HFF-Myc (cell line): ENCODE data around the gene DTYMK.

Experiments used
- DNase-seq: peaks from one replicate; pipeline ENCODE4 v3.0.0-alpha.2; 2011; ENCODE audit warnings: low read depth; ENCODE audit errors: extremely low read depth
- H3K4me3 ChIP-seq: replicated peaks from 2 replicates; pipeline ENCODE4 v1.5.1; 2011; ENCODE audit warnings: low read depth, mild to moderate bottlenecking, control low read depth, low read length
- TF ChIP-seq, protein P1 (sequence below): IDR thresholded peaks from 2 replicates; pipeline ENCODE4 v1.5.1; 2012; ENCODE audit warnings: mild to moderate bottlenecking, low read depth, low read length, control low read depth; ENCODE audit errors: missing control alignments

DTYMK gene

DNA sequence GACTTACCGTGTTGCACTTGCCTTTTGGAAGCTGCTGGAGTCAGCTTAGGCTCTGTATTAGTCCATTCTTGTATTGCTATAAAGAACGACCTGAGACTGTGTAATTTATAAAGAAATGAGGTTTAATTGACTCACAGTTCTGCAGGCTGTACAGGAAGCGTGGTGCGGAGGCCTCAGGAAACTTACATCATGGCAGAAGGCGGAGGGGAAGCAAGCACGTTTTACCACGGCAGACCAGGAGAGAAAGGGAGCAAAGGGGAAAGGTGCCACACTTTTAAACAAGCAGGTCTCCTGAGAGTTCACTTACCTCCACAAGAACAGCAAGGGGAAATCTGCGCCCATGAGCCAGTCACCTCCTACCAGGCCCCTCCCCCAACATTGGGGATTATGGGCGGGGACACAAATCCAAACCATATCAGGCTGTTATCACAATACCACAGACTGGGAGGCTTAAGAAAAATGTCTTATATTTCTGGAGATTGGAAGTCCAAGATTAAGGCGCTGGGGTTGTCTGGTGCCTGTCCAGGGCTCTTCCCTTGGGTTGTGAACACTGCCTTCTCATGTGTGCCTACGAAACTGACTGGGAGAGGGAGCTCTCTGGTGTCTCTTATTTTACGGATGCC lies 44.2 kb upstream of the DTYMK start:
- no peak for DNase-seq
- TF ChIP-seq, protein P1, sequence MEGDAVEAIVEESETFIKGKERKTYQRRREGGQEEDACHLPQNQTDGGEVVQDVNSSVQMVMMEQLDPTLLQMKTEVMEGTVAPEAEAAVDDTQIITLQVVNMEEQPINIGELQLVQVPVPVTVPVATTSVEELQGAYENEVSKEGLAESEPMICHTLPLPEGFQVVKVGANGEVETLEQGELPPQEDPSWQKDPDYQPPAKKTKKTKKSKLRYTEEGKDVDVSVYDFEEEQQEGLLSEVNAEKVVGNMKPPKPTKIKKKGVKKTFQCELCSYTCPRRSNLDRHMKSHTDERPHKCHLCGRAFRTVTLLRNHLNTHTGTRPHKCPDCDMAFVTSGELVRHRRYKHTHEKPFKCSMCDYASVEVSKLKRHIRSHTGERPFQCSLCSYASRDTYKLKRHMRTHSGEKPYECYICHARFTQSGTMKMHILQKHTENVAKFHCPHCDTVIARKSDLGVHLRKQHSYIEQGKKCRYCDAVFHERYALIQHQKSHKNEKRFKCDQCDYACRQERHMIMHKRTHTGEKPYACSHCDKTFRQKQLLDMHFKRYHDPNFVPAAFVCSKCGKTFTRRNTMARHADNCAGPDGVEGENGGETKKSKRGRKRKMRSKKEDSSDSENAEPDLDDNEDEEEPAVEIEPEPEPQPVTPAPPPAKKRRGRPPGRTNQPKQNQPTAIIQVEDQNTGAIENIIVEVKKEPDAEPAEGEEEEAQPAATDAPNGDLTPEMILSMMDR = no peak
- H3K4me3 ChIP-seq = no peak overlapping the region

DNA sequence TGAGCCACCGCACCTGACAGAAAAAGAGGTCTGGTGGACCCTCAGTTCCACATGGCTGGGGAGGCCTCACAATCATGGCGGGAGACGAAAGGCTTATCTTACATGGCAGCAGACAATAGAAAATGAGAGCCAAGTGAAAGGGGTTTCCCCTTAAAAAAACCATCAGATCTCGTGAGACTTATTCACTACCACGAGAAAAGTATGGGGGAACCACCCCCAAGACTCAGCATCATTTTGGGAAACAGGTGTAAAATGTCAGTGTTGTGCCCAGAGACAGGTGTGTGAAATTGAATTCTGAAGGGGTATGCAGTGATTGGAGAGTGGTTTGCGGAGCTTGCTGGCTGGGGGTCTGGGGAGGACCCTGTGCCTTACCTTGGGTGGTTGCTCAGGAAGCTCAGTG lies 43.3 kb upstream of the DTYMK start:
- no peak overlapping the region for H3K4me3 ChIP-seq
- TF ChIP-seq, protein P1 = no peak
- no peak for DNase-seq

DNA sequence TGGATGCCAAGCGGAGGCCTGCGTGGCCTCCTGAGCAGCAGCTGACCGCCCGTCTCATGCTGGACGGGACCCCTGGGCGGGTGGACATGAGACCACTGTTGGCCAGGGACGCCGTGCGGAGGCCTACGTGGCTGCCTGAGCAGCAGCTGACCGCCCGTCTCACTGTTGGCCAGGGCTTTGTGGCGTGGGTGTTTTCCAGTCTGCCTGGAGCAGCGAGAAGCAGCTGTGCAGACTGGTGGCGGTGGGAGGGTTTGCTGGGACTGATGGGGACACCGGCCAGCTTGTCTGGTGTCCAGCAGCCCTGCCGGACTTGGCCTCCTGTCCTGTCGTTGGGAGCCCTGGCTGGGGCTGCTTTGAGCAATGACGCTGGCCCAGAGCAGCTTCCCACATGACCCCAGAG lies 42.0 kb upstream of the DTYMK start:
- H3K4me3 ChIP-seq = no peak overlapping the region
- TF ChIP-seq, protein P1 = no peak

DNA sequence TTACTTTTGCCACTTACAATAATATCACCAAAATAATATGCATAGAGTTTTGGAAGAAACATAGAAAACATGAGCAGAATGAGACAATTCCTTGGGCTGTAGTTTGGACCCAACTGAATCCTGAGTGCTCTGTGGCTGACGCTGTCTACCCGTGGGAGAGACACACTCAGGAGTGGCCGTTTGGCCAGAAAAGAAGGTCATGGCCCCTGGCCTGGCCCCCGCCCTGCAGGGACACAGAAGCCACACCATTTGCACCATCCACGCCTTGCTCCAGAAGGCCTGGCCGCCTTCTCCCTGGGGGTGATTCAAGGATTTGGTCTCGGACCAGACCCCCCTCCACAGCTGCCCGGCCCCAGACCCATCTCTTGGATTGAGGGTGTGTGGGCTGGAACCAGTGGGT lies 41.4 kb upstream of the DTYMK start:
- DNase-seq = no peak
- TF ChIP-seq, protein P1 = no peak
- no peak overlapping the region for H3K4me3 ChIP-seq

More for the DNA sequence above, 42.0 kb upstream of the DTYMK start:
- no peak for DNase-seq

DNA sequence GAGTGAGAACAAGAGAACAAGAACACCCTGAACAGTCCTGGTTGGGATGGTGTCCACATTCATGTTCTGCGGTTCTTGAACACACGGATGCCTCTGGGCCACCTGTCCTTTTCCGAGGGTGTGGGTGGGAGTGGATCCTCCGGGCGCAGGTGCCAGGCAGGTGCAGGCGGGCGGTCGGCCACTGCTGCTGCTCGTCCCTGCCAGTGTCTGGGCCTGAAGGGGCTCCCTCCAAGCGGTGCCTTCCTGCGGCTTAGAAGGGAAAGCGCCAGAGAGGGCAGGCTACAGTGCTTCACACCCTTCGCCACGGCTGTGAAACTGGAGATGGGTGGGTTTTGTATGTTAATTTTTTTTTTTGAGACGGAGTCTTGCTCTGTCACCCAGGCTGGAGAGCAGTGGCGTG lies 39.8 kb upstream of the DTYMK start:
- no peak for DNase-seq
- TF ChIP-seq, protein P1 = no peak
- no peak overlapping the region for H3K4me3 ChIP-seq

DNA sequence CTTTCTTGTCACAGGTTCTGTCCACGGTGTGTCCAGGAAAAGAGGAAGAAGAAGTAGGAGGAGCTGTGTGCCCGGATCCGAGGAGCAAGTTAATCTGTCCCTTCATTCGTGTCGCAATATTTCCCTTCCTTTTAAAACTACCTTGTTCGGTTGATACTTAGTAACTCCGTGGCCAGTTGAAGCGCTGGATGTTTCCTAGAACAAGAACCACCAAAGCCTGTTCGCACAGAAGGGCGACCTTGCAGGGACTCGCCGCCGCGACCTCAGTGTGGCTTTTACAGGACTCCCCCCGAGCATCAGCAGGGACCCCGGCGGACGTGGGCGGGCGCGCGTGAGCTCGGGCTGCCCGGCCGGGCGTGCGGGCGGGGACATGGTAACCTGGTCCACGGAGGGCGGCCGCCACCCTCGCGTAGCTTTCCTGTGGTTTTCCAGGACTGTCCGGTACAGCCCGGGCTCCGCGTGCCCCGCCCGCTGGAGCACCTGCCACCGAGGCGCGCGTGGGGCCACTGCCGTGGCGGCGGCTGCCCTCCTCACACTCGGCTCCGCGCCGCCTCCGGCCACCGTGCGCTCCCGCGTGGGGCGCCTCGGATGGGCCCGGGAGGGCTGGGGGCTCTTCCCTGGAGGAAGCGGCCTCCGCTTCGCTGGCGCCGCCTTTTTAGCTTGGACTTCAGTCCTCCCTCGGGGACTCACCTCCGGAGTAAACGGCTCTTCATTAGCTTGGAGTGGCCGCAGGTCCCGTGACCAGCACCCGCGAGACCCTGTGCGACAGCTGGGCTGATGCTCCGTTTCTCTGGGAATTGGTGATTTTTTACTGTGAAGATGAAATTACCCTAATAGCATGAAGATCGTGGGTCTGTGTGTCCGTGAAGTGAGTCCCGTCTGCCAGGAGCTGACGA lies 38.6 kb upstream of the DTYMK start:
- TF ChIP-seq, protein P1 = no peak
- H3K4me3 ChIP-seq = no peak overlapping the region
- no peak for DNase-seq
